HFFc6 (cell line): ENCODE data around the gene SMAD2. TPM values are rescaled to one million over a fixed set of nuclear protein-coding genes. Genes with fewer than 3 reads are reported as not detected.

ENCODE experiments used
- DNase-seq: peaks from one replicate; pipeline ENCODE4 v3.0.0-alpha.2; 2018
- H3K27ac Mint-ChIP-seq: 2 replicates; pipeline ENCODE4 v1.8.0; 2020; ENCODE audit warnings: mild to moderate bottlenecking, mixed read lengths
- H3K27me3 Mint-ChIP-seq: 2 replicates; pipeline ENCODE4 v1.8.0; 2021; ENCODE audit warnings: mild to moderate bottlenecking, moderate library complexity, mixed read lengths; ENCODE audit not compliant: insufficient read depth
- H3K36me3 Mint-ChIP-seq: 2 replicates; pipeline ENCODE4 v1.8.0; 2021; ENCODE audit warnings: low read depth, mixed read lengths
- H3K4me1 Mint-ChIP-seq: 2 replicates; pipeline ENCODE4 v1.8.0; 2020; ENCODE audit warnings: low read depth, mixed read lengths
- H3K4me3 Mint-ChIP-seq: 2 replicates; pipeline ENCODE4 v1.8.0; 2020; ENCODE audit warnings: mild to moderate bottlenecking, moderate library complexity, mixed read lengths
- H3K9me3 Mint-ChIP-seq: 2 replicates; pipeline ENCODE4 v1.8.0; 2020; ENCODE audit warnings: mild to moderate bottlenecking, mixed read lengths
- total RNA-seq, 6 experiments: library from RNA; stranded (reverse); fragmentation: NEBNext Ultra II Directional; extraction: Animal tissue kit (Norgen Biotek cat#: 25700); gene quantifications; 2 replicates in 1 of 6; 3 replicates in 5 of 6; pipeline ENCODE4 v1.2.3, GENCODE V29; 2021
- TF ChIP-seq, protein P1 (sequence below): fragments of 200-600 bp; sonication (generic); IDR thresholded peaks from 2 replicates; pipeline ENCODE4 v1.5.0; 2021; ENCODE audit warnings: antibody characterized with exemption, mild to moderate bottlenecking

The SMAD2 gene
- total RNA-seq, 6 experiments from 2014 or later = 99.3 to 116 (median 108) TPM

DNA sequence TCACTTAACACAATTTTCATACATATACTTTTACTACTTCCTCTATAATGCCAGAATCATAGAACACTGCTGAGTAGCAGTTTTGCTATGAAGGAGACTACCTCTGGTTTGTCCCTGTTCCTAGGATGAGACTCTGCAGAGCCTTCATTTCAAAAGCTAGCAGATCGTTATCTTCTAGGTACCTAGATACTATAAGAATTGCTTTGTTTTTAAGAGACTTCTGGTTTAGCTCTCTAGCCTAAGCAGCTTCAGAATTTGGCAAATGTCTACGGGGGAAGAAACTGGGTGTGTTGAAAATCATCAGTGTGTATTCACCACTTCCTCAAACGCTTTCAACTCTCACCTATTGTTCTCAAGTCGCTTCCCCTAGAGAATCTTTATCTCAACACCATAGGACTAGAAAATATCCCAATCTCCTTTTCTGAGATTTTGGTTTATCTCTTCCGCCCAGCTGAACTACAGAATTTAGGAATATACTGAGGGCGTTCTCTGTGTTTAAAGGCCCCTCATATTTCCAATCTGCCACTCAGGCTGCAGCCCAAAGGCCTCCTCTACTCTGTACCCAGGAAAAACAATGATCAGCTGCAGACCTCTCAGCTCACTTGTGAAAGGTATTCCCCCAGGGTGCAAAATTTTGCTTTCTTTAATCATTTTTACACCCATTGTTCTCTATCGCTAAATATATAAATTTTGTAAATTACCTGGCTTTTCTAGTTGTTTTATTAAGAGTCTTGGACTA lies 28.7 kb downstream of the SMAD2 start:
- TF ChIP-seq, protein P1, sequence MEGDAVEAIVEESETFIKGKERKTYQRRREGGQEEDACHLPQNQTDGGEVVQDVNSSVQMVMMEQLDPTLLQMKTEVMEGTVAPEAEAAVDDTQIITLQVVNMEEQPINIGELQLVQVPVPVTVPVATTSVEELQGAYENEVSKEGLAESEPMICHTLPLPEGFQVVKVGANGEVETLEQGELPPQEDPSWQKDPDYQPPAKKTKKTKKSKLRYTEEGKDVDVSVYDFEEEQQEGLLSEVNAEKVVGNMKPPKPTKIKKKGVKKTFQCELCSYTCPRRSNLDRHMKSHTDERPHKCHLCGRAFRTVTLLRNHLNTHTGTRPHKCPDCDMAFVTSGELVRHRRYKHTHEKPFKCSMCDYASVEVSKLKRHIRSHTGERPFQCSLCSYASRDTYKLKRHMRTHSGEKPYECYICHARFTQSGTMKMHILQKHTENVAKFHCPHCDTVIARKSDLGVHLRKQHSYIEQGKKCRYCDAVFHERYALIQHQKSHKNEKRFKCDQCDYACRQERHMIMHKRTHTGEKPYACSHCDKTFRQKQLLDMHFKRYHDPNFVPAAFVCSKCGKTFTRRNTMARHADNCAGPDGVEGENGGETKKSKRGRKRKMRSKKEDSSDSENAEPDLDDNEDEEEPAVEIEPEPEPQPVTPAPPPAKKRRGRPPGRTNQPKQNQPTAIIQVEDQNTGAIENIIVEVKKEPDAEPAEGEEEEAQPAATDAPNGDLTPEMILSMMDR = no peak
- Mint-ChIP-seq H3K4me1 (peaks cover 17% of the 10 kb centered on the region), H3K9me3 (peaks cover 14% of the 10 kb centered on the region), H3K27me3 (no peaks in the 10 kb centered on the region), H3K4me3 (no peak overlapping the region), H3K36me3 (peaks cover 50% of the 10 kb centered on the region), H3K27ac (no peak overlapping the region)
- DNase-seq = no peak

DNA sequence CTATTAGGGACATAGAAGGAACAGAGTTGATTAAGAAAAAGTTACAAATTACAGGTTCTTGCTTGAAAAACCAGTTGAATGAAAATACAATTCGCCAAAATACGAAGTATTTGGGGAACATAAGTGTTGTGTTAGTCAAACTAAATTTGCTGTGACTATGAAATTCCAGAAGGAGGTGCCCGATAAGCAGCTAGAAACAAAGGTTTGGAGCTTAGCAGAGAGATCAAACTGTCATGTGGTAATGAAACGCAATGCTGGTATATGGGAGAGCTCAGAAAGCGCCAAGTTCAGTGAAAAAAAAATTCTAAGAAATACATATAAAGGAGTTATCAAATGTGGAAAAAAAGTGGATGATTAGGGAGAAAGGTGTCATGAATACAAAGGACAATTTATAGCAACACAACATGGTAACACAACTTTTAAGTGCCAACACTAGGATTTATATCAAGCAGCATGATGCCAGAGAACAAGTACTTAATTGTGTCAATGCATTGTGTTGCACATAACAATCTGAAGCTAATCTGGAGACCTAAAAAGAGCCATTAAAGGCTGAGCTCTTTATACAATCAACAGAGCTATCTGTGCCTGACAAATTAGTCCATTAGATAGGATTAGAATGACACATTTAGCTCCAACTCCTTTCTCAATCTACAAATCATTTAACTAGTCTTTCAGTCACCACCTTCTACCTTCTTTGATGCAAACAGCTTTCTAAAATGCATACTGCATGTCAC lies 31.2 kb downstream of the SMAD2 start:
- no peak overlapping the region for H3K27ac Mint-ChIP-seq
- peaks cover 42% of the 10 kb centered on the region for H3K36me3 Mint-ChIP-seq
- H3K27me3 Mint-ChIP-seq = no peaks in the 10 kb centered on the region
- no peak for DNase-seq
- TF ChIP-seq, protein P1 = no peak
- peaks cover 34% of the 10 kb centered on the region for H3K4me1 Mint-ChIP-seq
- H3K4me3 Mint-ChIP-seq = no peak overlapping the region
- H3K9me3 Mint-ChIP-seq = peaks cover 7% of the 10 kb centered on the region

DNA sequence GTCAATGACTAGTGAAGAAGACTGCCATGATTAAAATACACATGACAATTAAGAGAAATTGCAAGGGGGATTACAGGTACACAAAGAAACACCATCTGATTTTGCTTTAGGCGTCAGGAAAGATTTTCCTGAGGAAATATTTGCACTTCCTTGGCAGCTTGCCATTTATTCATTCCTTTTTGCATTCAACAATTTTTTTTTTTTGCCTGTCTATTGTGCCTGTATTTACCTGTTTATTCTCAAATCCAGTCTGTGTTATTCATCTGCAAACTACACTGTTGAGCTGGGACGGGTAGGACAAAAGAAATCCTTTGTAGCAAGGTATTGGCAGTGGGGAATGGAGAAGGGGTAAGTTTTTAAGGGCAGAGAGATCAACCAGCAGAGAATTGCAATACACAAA lies 31.8 kb downstream of the SMAD2 start:
- no peaks in the 10 kb centered on the region for H3K27me3 Mint-ChIP-seq
- TF ChIP-seq, protein P1 = no peak
- no peak overlapping the region for H3K4me3 Mint-ChIP-seq
- no peak for DNase-seq
- H3K36me3 Mint-ChIP-seq = peaks cover 36% of the 10 kb centered on the region
- H3K27ac Mint-ChIP-seq = no peak overlapping the region
- H3K9me3 Mint-ChIP-seq = peaks cover 3% of the 10 kb centered on the region
- peaks cover 40% of the 10 kb centered on the region for H3K4me1 Mint-ChIP-seq

DNA sequence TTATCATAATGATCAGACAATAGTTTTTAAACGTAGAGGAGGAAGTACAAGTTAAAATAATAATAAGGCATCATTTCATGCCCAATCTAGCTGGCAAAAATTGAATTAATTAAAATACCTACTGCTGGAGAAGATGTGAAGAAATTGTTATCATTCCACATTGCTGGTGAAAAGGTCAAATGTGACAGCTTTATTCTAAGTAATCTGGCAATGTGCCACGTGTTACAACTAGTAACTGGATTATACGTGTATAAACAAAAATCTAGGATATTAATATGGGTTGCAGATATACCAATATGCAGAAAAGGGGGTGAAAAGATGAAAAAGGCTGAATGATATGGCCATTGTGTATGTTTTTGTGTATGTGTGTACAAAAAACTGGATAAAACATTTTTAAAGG lies 32.4 kb downstream of the SMAD2 start:
- Mint-ChIP-seq H3K27ac (no peak overlapping the region), H3K36me3 (peaks cover 30% of the 10 kb centered on the region), H3K4me1 (peaks cover 46% of the 10 kb centered on the region), H3K4me3 (no peak overlapping the region), H3K27me3 (no peaks in the 10 kb centered on the region), H3K9me3 (no peaks in the 10 kb centered on the region)
- TF ChIP-seq, protein P1 = no peak
- DNase-seq = no peak

DNA sequence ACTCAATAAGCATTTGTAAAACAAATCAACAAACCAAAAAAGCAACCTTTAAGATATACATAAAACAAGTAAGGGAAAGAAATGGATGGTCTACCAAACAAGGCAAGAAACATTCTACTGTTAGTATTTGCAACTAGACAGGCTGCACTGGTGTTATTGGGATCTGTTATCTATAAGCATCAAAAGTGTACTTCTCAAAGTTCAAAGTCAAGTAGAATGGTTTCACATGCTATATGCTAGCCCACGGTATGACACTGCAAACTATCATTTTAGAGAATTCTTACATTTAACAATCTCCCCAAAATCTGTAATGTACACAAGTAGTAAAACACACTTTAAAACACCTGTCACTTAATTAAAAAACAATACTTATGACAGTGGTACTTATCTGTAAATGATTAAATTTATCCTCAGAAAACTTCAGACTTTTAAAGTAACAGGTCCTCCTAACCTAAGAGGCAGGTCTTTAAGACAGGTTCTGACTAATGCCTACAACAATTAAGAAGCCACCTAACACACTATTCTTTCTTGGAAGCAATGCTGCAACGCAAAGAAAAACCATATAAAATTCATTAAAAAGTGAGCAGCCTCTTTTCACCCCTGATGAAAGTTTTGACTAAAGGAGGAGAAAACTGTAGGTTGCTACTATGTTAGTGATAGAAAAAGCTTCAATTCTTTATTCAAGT lies 34.8 kb downstream of the SMAD2 start:
- no peaks in the 10 kb centered on the region for H3K9me3 Mint-ChIP-seq
- H3K27ac Mint-ChIP-seq = no peak overlapping the region
- H3K36me3 Mint-ChIP-seq = peaks cover 19% of the 10 kb centered on the region
- peaks cover 55% of the 10 kb centered on the region for H3K4me1 Mint-ChIP-seq
- no peak for DNase-seq
- no peak overlapping the region for H3K4me3 Mint-ChIP-seq
- H3K27me3 Mint-ChIP-seq = no peaks in the 10 kb centered on the region
- TF ChIP-seq, protein P1 = no peak
